Upper lobe of right lung (tissue), 1 donor: ENCODE results near the gene FASN. TPM values are rescaled to one million over a fixed set of nuclear protein-coding genes. Genes with fewer than 3 reads are reported as not detected.

Source experiments
- ATAC-seq: fragments of 200-7000 bp; cut with Tn5 transposase; one replicate; pipeline ENCODE4 v1.9.1; 2020; ENCODE audit warnings: mild to moderate bottlenecking, moderate library complexity
- DNase-seq: peaks from one replicate; pipeline ENCODE4 v3.0.0-alpha.2; 2020
- H3K27ac ChIP-seq: fragments of 200-600 bp; one replicate; pipeline ENCODE4 v1.8.0; 2022
- H3K27me3 ChIP-seq: fragments of 200-600 bp; one replicate; pipeline ENCODE4 v1.8.0; 2022; ENCODE audit warnings: mild to moderate bottlenecking
- H3K36me3 ChIP-seq: fragments of 200-600 bp; one replicate; pipeline ENCODE4 v1.8.0; 2022
- H3K4me1 ChIP-seq: fragments of 200-600 bp; one replicate; pipeline ENCODE4 v1.8.0; 2022
- H3K4me3 ChIP-seq: fragments of 200-600 bp; one replicate; pipeline ENCODE4 v1.8.0; 2022; ENCODE audit warnings: mild to moderate bottlenecking
- H3K9me3 ChIP-seq: fragments of 200-600 bp; one replicate; pipeline ENCODE4 v1.8.0; 2022
- CTCF ChIP-seq: fragments of 200-600 bp; IDR thresholded peaks from one replicate; pipeline ENCODE4 v1.8.0; 2022; ENCODE audit warnings: antibody characterized with exemption
- intact Hi-C: fragments of 100-400 bp; cut with DNase I; formaldehyde crosslinking; loops from one replicate; pipeline ENCODE4 v1.11.0; 2022
- total RNA-seq: library from RNA; stranded (reverse); fragmentation: NEBNext Ultra II Directional; extraction: Animal tissue kit (Norgen Biotek cat#: 25700); gene quantifications from one replicate; pipeline ENCODE4 v1.2.1, GENCODE V29; 2021
- donor health status: DM: no; HTN: yes; CAD: no; lungs with severe emphysema.

FASN gene
- total RNA-seq, 1 donor from 2014 or later: 432 TPM

GRCh38 chr17:82033359-82034085 lies 64.5 kb downstream of the FASN start:
- Histone ChIP-seq H3K4me3 (no peak overlapping the region), H3K27me3 (no peaks in the 10 kb centered on the region), H3K27ac (no peak overlapping the region), H3K4me1 (peaks cover 22% of the 10 kb centered on the region), H3K36me3 (no peaks in the 10 kb centered on the region), H3K9me3 (no peaks in the 10 kb centered on the region)
- no peak for ATAC-seq
- no peak for DNase-seq
- intact Hi-C loops: loop anchor here (5.0 to 10.0 kb wide), 2 partner anchors 124 to 301 kb away; partner anchors contain the start of gene SECTM1
- no peak for TF ChIP-seq CTCF

DNA sequence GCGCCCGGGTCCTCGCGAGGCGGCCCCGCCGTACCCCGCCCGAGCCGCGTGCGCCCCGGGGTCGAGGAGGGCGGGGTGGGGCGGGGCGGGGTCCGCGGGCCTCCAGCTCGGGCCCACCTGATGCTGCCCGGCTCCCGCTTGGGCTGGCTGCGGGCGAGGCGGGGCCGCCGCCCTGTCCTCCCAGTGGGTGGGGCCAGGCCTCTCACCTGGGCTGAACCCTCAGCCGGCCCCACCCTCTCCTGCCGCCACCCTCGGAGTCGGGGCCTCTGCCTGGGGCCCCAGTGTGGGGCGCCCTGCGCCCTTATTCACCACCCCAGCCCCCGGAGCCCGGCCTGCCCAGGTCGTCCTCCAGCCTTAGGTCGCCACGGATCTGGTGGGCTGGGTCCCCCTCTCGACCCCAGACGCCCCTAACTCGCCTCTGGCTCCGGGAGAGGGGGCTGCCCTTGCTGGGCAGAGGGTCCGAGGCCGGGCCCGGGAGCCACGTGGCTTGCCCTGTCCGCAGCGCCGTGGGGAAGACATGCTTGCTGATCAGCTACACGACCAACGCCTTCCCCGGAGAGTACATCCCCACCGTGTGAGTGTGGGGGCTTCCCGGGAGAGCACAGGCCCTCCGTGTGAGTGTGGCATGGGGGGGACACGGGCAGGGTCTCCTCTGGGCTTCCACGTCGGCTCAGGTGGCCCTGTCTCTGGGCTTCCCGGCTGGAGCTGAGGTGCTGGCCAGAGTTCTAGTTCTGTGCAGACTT lies 66.0 kb downstream of the FASN start:
- ATAC-seq (peak; percentile 52), DNase-seq (no peak)
- Histone ChIP-seq H3K4me1 (peaks cover 17% of the 10 kb centered on the region), H3K27ac (no peak overlapping the region), H3K36me3 (no peaks in the 10 kb centered on the region), H3K4me3 (peak overlapping the region; percentile 30), H3K9me3 (no peaks in the 10 kb centered on the region), H3K27me3 (no peaks in the 10 kb centered on the region)
- no peak for TF ChIP-seq CTCF
- intact Hi-C loops: loop anchor here (5.0 to 10.0 kb wide), 2 partner anchors 125 to 303 kb away; partner anchors contain the start of gene SECTM1

DNA sequence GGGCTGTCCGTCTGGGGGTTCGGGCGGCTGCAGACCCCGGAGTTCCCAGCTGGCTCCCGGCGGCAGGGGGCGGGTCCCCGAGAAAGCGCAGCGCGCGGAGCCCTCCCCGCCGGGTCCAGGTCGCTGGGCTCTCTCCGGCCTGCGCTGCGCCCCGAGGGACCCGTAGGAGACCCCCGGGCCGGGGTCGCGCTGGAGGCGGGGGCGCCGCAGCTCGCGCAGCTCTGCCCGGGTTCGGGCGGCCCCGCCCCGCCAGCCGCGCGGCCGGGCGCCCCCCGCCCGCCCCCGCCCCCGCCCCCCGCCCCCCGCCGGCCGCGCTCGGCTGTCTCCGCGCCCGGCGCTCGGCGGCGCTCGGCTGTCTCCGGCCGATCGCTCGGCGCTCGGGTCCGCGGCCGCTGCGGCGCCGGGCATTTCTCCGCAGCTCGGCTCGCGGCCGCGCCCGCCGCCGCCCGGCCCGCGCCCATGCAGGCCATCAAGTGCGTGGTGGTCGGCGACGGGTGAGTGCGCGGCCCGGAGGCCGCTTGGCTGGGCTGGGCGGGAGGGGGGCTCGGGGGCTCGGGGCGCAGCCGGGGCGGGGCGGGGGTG lies 66.6 kb downstream of the FASN start, which contains the start of gene RAC3:
TSS of gene RAC3 (plus strand) at position 376 of the 582 bp plus-strand sequence. CDS start at position 460, 84 bp downstream.
- Histone ChIP-seq H3K36me3 (no peaks in the 10 kb centered on the region), H3K4me1 (peaks cover 13% of the 10 kb centered on the region), H3K27ac (no peak within 1 kb of the TSS), H3K9me3 (no peaks in the 10 kb centered on the region), H3K27me3 (no peaks in the 10 kb centered on the region), H3K4me3 (peak within 1 kb of the TSS; percentile 56)
- DNase-seq (no peak), ATAC-seq (peak; percentile 0)
- intact Hi-C loops: loop anchor here (5.0 to 10.0 kb wide), 2 partner anchors 126 to 303 kb away; partner anchors contain the start of gene SECTM1
- no peak for TF ChIP-seq CTCF

DNA sequence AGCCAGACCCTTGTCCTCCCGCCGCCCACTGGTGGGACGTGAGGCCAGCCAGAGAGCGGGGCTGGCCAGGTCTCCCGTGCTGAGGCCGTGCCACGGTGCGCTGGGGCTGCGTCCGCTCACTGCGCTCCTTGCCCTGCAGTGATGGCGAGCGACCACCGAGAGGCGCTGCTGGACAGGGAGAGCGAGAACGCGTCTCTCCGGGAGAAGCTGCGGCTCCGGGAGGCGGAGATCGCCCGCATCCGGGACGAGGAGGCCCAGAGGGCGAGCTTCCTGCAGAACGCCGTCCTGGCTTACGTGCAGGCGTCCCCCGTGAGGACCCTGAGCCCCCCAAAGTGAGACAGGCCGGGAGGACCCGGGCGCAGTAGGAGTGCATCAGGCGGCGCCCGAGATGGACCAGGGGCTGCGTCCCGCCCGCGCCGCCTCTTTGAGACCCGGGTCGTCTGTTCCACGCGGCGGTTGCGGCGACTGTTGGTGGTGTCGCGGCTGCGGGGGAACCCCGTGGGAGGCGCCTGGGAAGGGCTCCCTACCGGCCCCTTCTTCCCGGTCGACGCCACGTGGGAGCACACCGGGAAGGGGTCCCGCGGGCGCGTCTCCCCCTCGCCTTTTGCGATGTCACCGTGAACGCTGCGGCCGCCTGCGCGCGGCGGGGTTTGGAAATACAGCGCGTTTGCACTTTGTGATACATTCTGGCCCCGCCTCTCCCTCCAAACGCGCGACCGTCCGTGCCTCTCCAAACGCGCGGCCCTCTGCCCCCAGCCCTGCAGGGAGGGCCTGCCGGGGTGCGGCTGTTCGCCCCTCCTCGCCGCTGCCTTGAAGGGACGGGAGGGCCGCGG lies 67.3 kb downstream of the FASN start:
- ATAC-seq (peak; percentile 91), DNase-seq (peak; percentile 93)
- Histone ChIP-seq H3K4me1 (peaks cover 9% of the 10 kb centered on the region), H3K36me3 (no peaks in the 10 kb centered on the region), H3K27me3 (no peaks in the 10 kb centered on the region), H3K27ac (no peak overlapping the region), H3K9me3 (no peaks in the 10 kb centered on the region), H3K4me3 (peak overlapping the region; percentile 56)
- TF ChIP-seq CTCF: peak; percentile 96
- intact Hi-C loops: loop anchor here (5.0 to 10.0 kb wide), 2 partner anchors 127 to 304 kb away; partner anchors contain the start of gene SECTM1

GRCh38 chr17:82029990-82030469 lies 68.0 kb downstream of the FASN start:
- Histone ChIP-seq H3K9me3 (no peaks in the 10 kb centered on the region), H3K4me1 (peaks cover 9% of the 10 kb centered on the region), H3K4me3 (peak overlapping the region; percentile 56), H3K27me3 (no peaks in the 10 kb centered on the region), H3K36me3 (no peaks in the 10 kb centered on the region), H3K27ac (no peak overlapping the region)
- ATAC-seq (no peak), DNase-seq (no peak)
- intact Hi-C loops: loop anchor here (5.0 to 10.0 kb wide), 2 partner anchors 127 to 305 kb away; partner anchors contain the start of gene SECTM1
- no peak for TF ChIP-seq CTCF
